WI38 (cell line): ENCODE data around the gene MAP1LC3B2.

Experiments
- H3K4me3 ChIP-seq: 2 replicates; pipeline ENCODE4 v1.5.1; 2011; ENCODE audit warnings: low read depth, mild to moderate bottlenecking, control low read depth, low read length
- CTCF ChIP-seq: IDR thresholded peaks from 2 replicates; pipeline ENCODE4 v1.5.1; 2012; ENCODE audit warnings: low read depth, mild to moderate bottlenecking, control low read depth, low read length

MAP1LC3B2 gene

GRCh38 chr12:116537101-116537904, 21.9 kb upstream of the MAP1LC3B2 start:
- H3K4me3 ChIP-seq = no peak overlapping the region

GRCh38 chr12:116538076-116538591, 21.0 kb upstream of the MAP1LC3B2 start:
- no peak overlapping the region for H3K4me3 ChIP-seq
- TF ChIP-seq CTCF = no peak

More at GRCh38 chr12:116537101-116537904, 21.9 kb upstream of the MAP1LC3B2 start:
- no peak for TF ChIP-seq CTCF

GRCh38 chr12:116538682-116539305, 20.4 kb upstream of the MAP1LC3B2 start:
- H3K4me3 ChIP-seq = no peak overlapping the region

GRCh38 chr12:116539361-116539771, 19.8 kb upstream of the MAP1LC3B2 start:
- no peak overlapping the region for H3K4me3 ChIP-seq

More at GRCh38 chr12:116538682-116539305, 20.4 kb upstream of the MAP1LC3B2 start:
- TF ChIP-seq CTCF = no peak

GRCh38 chr12:116539905-116540482, 19.2 kb upstream of the MAP1LC3B2 start:
- no peak overlapping the region for H3K4me3 ChIP-seq
- no peak for TF ChIP-seq CTCF

More at GRCh38 chr12:116539361-116539771, 19.8 kb upstream of the MAP1LC3B2 start:
- TF ChIP-seq CTCF = no peak

GRCh38 chr12:116540622-116541152, 18.5 kb upstream of the MAP1LC3B2 start:
- no peak overlapping the region for H3K4me3 ChIP-seq
- no peak for TF ChIP-seq CTCF
